Ecto neural progenitor cell (in vitro differentiated cells): ENCODE results near the gene BOD1L1.
"Not testable (repeated sequence)": the region's sequence is repeated elsewhere in the genome, so short reads cannot be mapped to it uniquely, and the experiment has no call there.

Experiments
- DNase-seq: peaks from one replicate; pipeline ENCODE4 v3.0.0-alpha.2; 2018; ENCODE audit warnings: low spot score

The BOD1L1 gene

DNA sequence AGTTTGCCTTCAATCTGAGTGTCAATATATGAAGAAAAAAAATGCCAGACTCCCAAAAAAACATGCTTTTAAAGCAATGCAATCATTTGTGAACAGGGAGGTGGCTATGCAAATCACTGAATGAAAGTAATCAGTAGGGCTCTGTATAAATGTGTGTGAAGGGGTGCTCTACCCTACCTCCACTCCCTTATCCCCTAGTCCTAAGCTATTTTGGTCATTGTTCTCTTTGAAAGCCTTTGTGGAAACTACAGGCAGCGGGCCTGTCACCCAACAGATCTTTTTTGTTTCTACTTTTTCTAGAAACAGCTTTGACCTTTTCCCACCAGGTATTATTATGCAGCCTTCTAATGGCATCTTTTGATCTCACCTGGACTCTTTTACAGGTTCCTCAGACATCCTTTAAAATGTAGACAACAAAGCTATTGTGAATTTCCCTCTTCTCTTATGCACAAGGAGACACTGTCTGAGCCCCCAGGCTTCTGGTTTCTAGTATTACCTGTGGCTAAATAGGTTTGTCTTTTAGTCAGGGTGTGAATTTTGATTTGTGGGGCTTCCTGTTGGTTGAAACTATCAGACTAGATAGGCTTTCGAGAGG lies 9.2 kb downstream of the BOD1L1 start:
- no peak for DNase-seq

DNA sequence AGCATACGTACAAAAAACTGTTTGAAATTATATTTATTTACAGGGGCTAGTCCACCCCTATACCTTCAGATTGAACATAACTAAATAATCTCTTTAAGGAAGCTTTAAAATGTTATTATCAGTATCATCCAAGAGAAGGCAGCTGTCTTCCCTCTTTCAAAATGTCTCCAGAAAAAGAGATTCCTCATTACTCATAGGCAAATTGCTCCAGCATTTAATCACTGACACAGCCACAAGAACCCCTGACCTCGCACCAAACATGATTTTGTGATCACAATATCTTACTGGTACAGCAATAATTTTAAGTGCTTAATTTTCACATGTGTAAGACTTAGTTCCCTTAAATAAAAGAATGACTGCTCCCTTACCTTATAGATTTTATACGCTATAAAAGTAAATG lies 9.7 kb downstream of the BOD1L1 start:
- DNase-seq, result no peak

DNA sequence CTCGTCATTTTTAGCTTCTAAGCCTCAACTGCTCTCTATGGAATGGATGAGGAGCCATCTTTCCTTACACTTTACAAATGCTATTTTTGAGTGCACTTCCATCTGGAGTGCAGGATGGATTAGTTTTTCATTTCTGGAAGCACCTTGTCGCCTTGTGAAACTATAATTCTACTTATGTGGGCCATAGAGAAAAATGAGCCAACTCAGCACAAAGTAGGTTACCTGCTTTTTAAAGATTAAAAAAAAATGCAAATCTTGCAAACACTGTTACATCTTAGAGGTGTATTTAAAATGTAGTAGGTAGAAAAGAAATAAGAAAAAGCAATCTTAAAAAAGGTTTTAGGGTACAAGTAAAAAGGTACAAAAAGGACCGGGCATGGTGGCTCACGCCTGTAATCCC lies 10.9 kb downstream of the BOD1L1 start:
- no peak for DNase-seq

DNA sequence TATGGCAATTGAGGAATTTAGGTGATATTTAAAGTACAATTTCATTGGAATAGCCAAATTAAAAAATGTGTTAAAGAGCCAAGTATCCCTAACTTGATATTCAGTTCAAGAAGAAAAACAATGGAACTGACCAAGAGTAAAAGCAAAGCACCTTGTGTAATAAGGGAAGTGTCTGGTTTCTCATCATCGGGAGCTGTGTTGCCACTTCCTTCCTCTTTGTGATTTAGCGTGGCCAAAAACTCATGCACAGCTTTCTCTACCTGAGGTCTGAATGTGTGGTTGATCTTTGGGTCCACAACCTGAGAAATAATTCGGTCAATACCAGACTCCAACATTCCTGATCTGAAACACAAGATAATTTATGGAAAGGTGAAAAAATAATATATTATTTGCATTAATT lies 12.4 kb downstream of the BOD1L1 start:
- DNase-seq, result no peak

DNA sequence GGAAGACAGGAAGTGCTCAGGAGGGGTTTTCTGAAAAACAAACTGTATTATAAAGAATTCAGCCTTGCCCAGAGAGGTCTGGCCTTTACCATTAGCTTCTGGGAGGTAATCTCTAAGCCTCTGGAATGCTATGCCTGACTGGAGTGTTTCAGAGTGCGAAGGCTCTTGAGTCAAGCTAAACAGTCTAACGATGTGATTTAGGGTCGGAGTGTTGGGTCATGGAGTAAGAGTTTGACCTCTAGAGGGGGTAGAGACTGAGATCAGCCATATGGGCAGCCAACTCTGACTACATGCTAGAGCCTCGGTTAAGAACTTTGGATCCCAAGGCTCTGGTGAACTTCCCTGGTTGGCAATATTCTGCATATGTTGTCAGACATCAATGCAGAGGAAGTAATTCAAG lies 15.0 kb downstream of the BOD1L1 start:
- DNase-seq, result no peak

DNA sequence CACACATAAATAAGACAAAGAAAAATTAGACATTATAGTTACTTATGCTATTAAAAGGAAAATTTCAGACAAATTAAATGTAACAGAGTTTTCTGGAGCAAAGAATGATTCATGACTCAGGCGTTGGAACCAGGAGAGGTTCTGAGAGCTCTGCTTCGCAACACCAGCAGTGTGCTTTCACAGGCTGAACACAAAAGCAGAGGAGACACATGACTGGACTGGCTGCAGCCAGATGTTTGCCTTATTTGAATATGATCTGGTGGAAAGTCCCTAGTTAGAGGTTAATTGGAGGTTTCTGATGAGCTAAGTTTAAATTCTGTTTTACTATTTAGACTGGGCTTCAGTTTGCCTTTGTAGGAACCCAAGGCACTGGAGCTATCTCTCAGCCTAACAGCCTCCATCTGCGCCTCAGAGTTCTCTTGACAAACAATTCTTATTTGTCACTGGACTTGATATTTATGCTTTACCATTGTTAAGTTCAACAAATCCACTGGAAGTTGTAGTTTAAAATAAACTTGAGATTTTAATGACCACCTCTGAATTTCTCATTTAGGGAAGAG lies 16.2 kb downstream of the BOD1L1 start:
- DNase-seq, result no peak

DNA sequence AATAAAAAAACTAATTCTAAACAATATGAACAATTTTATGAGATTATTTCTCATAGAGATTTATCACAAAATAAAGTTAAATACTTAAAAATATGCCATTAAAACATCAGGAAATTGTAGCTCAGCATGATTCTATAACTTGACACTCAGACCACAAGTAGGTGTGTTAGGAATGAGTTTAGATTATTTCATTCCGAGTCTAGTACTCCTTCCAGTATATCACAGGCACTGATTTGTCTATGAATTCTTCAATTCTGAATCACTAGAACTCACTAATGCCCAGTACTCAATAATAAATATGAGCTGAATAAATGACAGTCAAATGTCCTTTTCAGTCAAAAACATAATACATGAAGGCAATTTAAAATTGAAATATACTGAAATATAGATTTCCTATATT lies 22.2 kb downstream of the BOD1L1 start:
- no peak for DNase-seq

DNA sequence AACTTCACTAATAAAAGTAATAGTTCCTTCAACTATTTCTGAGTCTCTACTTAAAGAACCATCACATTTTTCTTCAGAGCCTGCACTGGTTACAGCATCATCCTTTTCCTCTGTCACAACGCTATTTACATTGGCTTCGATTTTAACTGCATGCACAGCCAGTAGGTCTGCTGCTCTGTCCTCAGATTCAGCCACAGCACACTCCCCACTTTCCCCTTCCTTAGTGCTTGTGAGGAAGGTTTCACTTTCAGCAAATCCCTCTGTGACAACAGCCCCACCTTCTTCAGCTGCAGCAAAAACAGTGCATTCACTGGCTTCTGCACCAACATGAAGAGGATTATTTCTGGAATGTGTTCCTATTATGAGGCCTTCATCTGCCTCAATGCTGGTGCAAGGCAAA lies 25.7 kb downstream of the BOD1L1 start:
- DNase-seq, result no peak

DNA sequence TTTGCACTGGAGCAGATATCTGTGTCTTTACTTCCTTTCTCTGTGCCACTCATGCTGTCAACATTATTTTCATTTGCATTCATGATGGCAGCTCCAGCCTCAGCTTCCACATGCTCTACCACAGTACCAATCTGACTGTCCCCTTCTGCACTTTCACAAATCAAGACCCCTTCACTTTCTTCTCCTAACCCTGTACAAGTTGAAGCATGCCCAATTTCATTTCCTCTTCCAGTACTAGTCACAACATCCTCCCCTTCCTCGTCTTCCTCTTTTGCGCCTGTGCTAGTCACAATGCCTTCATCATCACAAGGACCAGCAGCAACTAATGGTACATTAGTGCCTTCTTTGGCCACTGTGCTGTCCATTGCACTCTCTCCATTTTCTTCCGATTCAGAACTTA lies 26.5 kb downstream of the BOD1L1 start:
- DNase-seq, result no peak

DNA sequence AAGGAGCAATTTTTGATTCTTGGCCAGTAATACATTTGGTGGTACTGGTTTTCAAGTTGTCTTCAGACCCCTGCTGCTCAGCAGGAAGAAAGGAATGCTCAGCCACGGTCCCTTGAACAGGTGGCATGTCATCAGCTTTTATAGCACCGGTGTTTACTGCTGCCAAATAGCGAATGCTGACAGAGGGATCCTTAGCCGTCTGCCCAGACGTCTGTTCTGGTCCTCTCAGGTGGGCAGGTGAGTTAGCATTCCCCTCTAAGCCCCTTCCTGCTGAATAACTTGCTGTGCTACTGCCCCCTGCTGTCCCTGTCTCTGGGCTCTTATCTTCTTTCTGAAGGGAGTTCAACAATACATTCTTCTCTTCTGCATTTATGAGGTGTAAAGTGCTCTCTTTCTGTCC lies 28.4 kb downstream of the BOD1L1 start:
- no peak for DNase-seq

DNA sequence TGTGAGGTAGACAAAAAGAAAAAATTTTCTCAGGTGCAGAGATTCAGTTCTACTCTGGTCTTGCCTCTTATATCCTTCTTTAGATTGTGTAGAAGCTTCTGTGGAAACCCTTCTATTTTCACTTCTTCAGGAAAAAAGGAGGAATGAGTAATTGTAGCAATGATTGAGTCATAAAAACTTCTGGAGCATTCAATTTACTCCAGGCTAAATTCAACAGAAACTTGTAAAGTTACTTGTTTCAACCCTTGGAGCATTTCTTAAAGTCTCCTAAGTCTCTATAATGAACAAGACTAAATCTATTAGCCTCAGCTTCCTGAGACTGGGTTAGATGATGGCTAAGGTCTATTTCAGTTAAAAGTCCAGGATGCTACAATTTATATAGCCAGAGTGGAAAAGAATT lies 29.9 kb downstream of the BOD1L1 start:
- DNase-seq, result no peak

DNA sequence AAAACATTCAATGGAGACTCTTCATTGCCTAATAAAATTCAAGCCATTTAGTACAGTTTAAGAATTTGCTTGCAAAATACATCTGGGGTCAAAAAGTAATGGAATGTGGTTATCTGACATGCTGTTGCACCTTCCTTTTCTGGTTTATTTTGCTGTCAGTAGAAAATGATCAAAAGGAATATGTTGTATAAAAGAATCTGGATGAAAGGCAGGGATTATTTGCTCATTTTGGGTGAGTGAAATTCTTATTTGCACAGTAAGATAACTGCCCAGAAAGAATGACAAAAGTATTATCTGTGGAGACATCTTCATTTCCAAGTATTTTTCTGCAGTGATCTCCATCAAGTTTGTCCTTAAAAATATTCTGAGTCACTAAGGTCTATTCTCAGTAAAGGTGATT lies 30.4 kb downstream of the BOD1L1 start:
- no peak for DNase-seq

DNA sequence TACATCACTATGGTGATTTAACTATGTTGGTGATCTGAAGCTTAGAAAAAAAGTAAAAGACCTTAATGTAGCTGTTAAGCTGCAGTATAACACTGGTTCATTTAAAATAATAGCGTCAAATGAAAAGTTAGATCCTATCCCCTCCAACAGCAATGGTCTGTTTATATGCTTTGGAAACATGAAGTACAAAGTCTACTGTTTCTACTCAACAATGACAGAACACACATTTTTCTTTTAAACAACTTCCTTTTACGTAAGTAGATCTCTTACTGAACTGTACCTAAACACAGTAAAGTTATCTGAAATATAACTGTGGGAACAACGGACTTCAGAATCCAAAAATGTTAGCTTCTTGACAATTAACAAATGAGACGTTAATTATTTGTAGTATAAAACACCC lies 35.3 kb downstream of the BOD1L1 start:
- no peak for DNase-seq

DNA sequence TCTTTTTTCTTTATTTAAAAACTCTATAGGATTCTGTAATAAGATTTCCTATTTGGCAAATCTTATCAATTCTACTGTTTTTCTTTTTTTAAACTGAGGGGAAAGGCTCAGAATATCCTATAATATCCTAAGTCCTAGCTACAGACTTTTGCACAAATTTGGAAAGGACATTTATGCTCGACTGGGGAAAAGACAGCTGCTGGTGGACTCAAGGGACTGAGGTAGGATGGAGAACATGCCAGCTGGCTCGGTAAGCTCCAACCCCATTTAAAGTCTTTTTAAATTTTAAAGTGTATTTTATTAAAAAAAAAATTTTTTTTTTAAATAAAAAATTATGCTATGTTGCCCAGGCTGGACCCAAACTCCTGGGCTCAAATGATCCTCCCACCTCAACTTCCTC lies 36.8 kb downstream of the BOD1L1 start:
- no peak for DNase-seq

DNA sequence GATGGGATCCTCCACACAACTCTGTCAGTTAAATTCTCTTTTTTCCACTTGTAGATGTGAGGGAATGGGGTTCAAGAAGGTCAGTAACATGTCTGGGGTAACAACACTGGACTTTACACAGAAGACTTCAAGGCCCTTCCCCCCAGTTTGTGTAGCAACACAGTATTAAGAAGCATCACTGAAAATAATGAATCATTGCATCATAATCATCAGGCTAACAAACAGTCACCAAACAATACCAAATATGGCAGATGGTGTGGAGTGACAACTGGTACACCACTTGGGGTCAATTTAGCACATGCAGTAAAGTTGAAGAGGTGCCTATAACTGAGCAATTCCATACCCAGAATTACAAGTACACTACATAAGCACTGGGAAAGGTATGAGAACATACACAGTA lies 38.6 kb downstream of the BOD1L1 start:
- DNase-seq, result no peak

DNA sequence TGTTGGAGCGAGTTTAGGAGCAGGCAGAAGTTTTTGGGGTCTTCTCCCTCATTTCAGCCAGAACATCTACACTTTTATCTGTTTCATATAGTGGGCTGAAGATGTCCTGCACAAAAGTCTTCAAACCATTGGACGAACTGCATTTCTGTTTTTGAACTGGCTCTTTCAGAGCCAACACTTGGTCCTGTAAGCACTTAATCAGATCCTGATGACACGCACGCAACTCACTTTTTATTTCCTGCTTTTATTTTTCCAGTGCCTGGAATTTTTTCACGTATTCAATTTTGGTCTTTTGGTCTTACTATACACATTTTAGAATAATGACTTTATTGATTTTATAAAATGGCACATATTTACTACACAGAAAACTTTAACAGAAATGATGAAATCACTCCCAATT lies 43.0 kb downstream of the BOD1L1 start:
- no peak for DNase-seq

DNA sequence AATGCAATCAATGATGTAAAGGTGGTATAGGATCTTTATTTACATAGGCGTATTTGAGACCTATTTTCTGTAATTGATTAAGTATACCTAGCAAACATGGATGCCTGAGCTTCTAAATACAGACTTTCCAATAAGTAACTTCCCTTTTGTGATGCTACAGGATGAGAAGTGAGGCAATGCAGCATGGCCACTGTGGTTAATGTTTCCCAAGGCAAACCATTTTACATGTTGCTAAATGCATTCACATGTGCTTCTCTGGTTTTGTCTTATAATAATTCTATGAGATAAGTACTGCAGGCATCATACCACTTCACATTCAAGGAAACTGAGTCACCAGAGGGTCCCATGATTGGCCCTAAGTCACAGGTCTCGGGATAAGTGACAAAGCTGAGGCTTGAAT lies 47.5 kb downstream of the BOD1L1 start:
- no peak for DNase-seq

DNA sequence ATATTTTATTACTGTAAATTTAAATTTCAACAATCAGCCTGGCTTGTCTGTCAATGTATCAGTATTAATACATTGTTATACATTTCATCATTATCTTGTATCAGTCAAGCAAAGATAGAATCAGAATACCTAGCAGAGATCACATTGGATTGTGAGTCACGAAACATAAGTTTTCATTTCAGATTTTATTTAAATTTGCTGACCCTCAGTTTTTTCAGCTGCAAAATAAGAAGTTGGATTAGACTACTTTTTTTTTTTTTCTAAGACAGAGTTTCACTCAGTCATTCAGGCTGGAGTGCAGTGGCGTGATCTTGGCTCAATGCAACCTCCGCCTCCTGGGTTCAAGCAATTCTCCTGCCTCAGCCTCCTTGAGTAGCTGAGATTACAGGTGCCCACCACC lies 49.9 kb downstream of the BOD1L1 start:
- DNase-seq, result no peak

DNA sequence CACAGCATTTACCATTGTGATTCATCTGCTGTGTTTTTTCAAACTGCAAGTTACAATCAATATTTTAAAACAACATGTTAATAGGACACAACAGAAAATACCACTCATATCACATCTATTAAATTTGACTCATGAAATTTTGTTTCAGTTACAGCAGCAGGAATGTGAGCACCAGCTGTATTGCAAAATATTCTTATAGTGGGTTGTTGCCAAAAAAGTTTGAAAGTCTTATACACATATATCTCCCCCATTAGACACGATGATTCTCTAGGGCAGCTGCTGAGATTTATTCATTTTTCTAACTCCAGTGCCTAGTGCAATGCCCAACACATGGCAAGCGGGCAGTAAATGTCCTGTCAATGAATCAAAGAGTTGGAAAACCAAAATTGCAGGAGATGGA lies 56.6 kb downstream of the BOD1L1 start:
- no peak for DNase-seq

DNA sequence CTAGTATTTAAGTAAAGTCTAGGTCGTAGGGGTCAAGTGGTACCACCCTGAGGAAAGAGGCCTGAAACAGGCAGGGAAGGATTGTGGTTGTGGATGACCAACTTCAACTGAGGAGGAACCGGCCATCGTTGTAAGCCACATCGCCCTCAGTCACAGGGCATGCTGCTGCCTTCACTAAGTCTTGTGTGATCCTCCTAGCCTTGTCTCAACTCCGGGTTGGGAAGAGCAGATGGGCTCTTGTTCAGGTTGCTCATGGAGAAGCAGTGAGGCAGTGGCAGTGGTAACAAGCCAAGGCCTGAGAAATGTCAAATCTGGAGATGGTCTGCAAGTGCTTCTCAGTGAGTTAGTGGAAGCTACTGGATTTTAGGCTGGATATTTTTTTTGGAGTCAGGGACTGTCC lies 60.4 kb downstream of the BOD1L1 start:
- DNase-seq, result no peak

DNA sequence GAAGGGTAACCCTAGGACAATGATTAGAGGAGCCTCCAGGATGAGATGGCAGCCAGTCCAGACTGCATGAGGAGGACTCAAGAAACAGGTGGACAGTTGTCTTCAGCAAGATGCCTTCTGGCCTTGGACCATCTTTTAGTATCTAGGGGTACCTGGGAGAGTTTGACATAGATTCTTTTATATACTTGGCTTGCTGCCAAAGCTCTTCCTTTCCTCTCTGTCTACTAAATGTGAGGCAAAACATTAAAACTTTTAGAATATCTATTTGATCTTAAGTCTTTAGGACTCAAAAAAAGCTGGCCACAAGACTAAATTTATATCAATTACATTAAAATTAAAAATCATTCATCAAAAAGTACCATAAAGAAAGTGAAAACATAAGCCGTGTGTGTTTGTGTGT lies 64.6 kb downstream of the BOD1L1 start:
- DNase-seq, result no peak

DNA sequence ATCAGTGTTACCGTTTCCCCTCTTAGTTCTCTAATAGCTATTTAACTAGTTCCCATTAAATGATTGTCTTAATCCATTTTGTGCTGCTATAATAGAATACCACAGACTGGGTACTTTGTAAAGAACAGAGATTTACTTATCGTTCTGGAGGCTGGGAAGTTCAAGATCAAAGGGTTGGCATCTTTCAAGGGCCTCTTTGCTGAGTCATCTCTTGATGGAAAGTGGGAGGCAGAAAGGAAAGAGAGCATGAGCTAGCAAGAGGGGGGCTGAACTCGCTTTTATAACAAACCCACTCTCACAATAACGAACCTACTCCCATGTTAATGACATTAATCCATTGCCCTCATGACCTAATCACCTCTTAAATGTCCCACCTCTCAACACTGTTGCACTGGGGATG lies 65.9 kb downstream of the BOD1L1 start:
- DNase-seq, result no peak

DNA sequence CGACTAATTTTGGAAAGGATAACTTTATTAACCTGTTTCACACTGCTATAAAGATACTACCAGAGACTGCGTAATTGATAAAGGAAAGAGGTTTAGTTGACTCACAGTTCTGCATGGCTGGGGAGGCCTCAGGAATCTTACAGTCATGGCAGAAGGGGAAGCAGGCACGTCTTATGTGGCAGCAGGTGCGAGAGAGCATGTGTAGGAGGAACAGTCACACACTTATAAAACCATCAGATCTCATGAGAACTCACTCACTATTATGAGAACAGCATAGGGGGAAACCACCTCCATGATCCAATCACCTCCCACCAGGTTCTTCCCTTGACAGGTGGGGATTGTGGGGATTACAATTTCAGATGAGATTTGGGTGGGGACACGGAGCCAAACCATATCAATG lies 67.4 kb downstream of the BOD1L1 start:
- not testable (repeated sequence) for DNase-seq

DNA sequence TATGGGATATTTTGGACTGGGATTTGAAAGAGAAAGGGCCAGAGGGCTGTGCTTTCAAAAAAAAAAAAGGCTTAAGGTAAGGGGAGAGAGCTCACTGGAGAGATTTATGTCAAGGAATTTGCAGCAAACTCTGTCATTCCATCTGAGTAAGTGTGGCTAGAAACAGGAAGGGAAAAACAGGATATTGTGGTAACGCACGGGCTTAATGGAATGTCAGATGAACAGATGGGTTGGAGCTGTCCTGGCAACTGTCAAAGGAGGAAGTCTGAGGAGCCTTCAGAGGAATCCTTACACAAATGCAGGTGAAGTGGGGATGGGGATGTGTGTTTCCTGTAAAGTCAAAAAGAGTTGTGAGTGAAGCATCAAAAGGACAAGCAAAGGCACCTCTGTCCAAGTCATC lies 68.1 kb downstream of the BOD1L1 start:
- no peak for DNase-seq

DNA sequence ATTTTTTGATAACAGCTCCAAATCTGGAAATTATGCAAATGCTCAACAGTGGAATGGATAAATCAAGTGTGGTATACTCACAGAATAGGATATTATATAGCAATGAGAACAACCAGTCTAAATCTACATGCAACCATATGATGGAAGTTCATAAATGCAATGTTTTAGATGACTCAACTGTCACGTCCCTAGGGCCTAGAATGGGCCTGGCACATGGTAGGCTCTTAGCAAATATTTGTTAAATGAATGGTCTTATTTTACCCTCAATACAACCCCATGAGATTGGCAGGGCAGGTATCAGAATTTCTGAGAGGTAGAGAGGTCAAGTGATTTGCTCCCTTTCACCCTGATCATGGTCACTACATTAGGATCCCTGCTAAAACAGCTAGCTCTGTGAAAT lies 68.6 kb downstream of the BOD1L1 start:
- no peak for DNase-seq
